ENCODE data around the gene ANKRD44.

ANKRD44 gene

DNA sequence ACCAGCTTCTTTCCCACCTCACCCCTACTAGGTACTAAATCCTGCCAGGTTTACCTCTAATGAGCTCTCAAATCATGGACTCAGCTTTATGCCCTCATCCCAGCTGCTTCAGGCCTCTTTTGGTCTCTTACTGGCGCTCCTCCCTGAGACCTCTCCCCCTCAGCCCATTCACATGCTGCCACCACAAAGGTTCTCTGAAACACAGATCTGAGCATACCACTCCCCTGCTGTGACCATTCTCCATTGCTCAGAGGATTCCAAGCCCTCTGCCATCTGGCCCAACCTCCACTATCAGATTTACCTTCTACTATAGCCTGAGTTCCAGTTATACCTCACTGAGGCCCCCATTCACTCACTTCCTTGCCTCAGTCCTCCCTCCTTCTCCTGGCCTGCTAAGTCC, 174.8 kb downstream of the ANKRD44 start:
- H3K27me3 ChIP-seq (ENCODE audit: insufficient read depth, low read length): no peaks in the 10 kb centered on the region
- no peak overlapping the region for H2AFZ ChIP-seq (ENCODE audit: insufficient read depth, low read length, poor library complexity)

DNA sequence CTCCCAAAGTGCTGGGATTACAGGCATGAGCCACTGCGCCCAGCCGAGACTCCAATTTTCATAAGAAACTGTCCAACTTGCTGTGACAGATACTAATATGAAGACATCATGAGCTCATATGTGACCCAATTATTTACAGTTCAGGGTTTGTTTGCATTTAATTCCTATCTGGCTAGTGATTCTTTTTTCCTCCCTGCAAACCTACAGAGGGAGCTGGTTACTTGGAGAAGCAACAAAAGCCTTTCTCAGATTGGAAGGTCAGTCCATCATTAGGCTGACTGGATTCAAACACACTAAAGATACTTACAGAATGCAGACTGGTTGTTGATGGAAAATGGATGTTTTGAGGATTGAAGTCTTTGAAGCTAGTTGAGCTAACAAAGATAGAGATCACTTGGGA, 176.4 kb downstream of the ANKRD44 start:
- H3K27me3 ChIP-seq (ENCODE audit: insufficient read depth, low read length): no peaks in the 10 kb centered on the region
- no peak for DNase-seq
- no peaks in the 10 kb centered on the region for H3K79me1 ChIP-seq (ENCODE audit: low read length)
- H4K91ac ChIP-seq (ENCODE audit: low read depth, low read length): no peak overlapping the region
- no peak overlapping the region for H2BK5ac ChIP-seq (ENCODE audit: low read depth, low read length, poor library complexity)
- no peak overlapping the region for H3K23ac ChIP-seq (ENCODE audit: low read length)
- no peak overlapping the region for H3K4me3 ChIP-seq (ENCODE audit: low read depth, low read length)
- H4K8ac ChIP-seq (ENCODE audit: low read depth, low read length): no peak overlapping the region
- WGBS (ENCODE audit: extremely low coverage, insufficient coverage, insufficient read length): no CpG with 5 or more reads among the region's 2 CpGs
- H2BK12ac ChIP-seq (ENCODE audit: low read length): no peak overlapping the region
- H2AK5ac ChIP-seq (ENCODE audit: low read length): no peak overlapping the region
- no peak overlapping the region for H4K12ac ChIP-seq (ENCODE audit: low read depth, low read length)
- H3K79me2 ChIP-seq (ENCODE audit: control insufficient read depth, insufficient read depth, low read length, poor library complexity): no peaks in the 10 kb centered on the region
- H3K4me1 ChIP-seq (ENCODE audit: control insufficient read depth in 1 of 2, insufficient read depth in 2 of 2, low read length in 2 of 2): peaks cover 2% of the 10 kb centered on the region in 2 experiments
- H3K27ac ChIP-seq (ENCODE audit: low read depth, low read length): no peak overlapping the region
- H2AFZ ChIP-seq (ENCODE audit: insufficient read depth, low read length, poor library complexity): no peak overlapping the region
- H2BK120ac ChIP-seq (ENCODE audit: insufficient read depth, low read length, poor library complexity): no peak overlapping the region
- no peak overlapping the region for H3K18ac ChIP-seq (ENCODE audit: low read length)
- no peak overlapping the region for H3K4me2 ChIP-seq (ENCODE audit: low read length)
- no peaks in the 10 kb centered on the region for H3K36me3 ChIP-seq (ENCODE audit: control insufficient read depth in 1 of 2, insufficient read depth in 2 of 2, low read length in 2 of 2)
- H3K14ac ChIP-seq (ENCODE audit: low read length): no peak overlapping the region
- no peaks in the 10 kb centered on the region for H3K9me3 ChIP-seq (ENCODE audit: insufficient read depth, low read depth, low read length)
- no peak overlapping the region for H3K4ac ChIP-seq (ENCODE audit: low read depth, low read length)
- H3K9ac ChIP-seq (ENCODE audit: low read length): no peak overlapping the region

More for the DNA sequence above, 174.8 kb downstream of the ANKRD44 start:
- Histone ChIP-seq H3K23ac (ENCODE audit: low read length) (peak overlapping the region; percentile 51), H3K4me3 (ENCODE audit: low read depth, low read length) (no peak overlapping the region), H2BK5ac (ENCODE audit: low read depth, low read length, poor library complexity) (no peak overlapping the region), H2BK12ac (ENCODE audit: low read length) (no peak overlapping the region), H2BK120ac (ENCODE audit: insufficient read depth, low read length, poor library complexity) (no peak overlapping the region), H2AK5ac (ENCODE audit: low read length) (no peak overlapping the region), H3K4me1 (ENCODE audit: control insufficient read depth in 1 of 2, insufficient read depth in 2 of 2, low read length in 2 of 2) (peaks cover 2% of the 10 kb centered on the region in 2 experiments), H3K79me1 (ENCODE audit: low read length) (no peaks in the 10 kb centered on the region), H3K4me2 (ENCODE audit: low read length) (no peak overlapping the region), H4K8ac (ENCODE audit: low read depth, low read length) (no peak overlapping the region), H3K9me3 (ENCODE audit: insufficient read depth, low read depth, low read length) (no peaks in the 10 kb centered on the region), H3K14ac (ENCODE audit: low read length) (no peak overlapping the region), H3K27ac (ENCODE audit: low read depth, low read length) (no peak overlapping the region), H3K36me3 (ENCODE audit: control insufficient read depth in 1 of 2, insufficient read depth in 2 of 2, low read length in 2 of 2) (no peaks in the 10 kb centered on the region), H4K12ac (ENCODE audit: low read depth, low read length) (no peak overlapping the region), H4K91ac (ENCODE audit: low read depth, low read length) (no peak overlapping the region), H3K9ac (ENCODE audit: low read length) (no peak overlapping the region), H3K79me2 (ENCODE audit: control insufficient read depth, insufficient read depth, low read length, poor library complexity) (no peaks in the 10 kb centered on the region), H3K4ac (ENCODE audit: low read depth, low read length) (no peak overlapping the region), H3K18ac (ENCODE audit: low read length) (no peak overlapping the region)
- DNase-seq: no peak
- WGBS (ENCODE audit: extremely low coverage, insufficient coverage, insufficient read length): no CpG with 5 or more reads among the region's 1 CpG

DNA sequence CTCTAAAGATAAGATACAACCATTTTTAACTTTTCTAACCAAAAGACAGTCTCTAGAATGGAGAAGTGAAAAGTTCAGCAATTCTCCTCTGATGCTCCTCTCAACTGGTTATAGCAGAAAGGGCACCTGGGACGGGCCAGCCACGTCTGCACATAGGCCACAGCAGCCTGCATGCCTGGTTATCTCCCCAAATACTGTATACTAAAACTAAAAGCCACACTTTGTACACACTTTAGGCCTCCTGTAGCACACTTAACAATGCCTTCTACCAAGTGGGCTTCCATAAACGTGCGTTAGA, 179.1 kb downstream of the ANKRD44 start:
- no CpG with 5 or more reads among the region's 4 CpGs for WGBS (ENCODE audit: extremely low coverage, insufficient coverage, insufficient read length)
- H4K12ac ChIP-seq (ENCODE audit: low read depth, low read length): no peak overlapping the region
- H3K79me1 ChIP-seq (ENCODE audit: low read length): no peaks in the 10 kb centered on the region

DNA sequence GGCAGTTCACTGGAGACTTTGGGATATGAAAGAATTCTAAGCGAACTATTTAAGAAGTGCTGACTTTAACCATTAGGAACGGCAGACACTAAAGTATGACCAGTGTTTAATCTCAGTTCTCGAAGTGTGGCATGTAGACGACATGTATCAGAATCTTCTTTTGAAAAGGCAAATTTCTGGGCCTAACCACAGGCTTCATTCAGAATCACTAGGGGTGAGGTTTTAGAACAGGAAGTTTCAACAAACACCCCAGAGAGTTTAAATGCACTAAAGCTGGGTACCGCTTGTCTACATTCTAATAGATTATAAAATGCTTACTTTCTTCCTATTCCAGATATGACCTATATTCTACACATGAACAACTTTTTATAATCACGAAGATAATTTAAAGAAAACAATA, 180.3 kb downstream of the ANKRD44 start:
- no peaks in the 10 kb centered on the region for H3K36me3 ChIP-seq (ENCODE audit: control insufficient read depth in 1 of 2, insufficient read depth in 2 of 2, low read length in 2 of 2)
- no peak overlapping the region for H3K9ac ChIP-seq (ENCODE audit: low read length)
- no peaks in the 10 kb centered on the region for H3K9me3 ChIP-seq (ENCODE audit: insufficient read depth, low read depth, low read length)
- H3K4me1 ChIP-seq (ENCODE audit: control insufficient read depth in 1 of 2, insufficient read depth in 2 of 2, low read length in 2 of 2): no peaks in the 10 kb centered on the region
- no peak overlapping the region for H2AK5ac ChIP-seq (ENCODE audit: low read length)
- no peak overlapping the region for H4K91ac ChIP-seq (ENCODE audit: low read depth, low read length)
- H4K8ac ChIP-seq (ENCODE audit: low read depth, low read length): no peak overlapping the region
- no peak overlapping the region for H2BK5ac ChIP-seq (ENCODE audit: low read depth, low read length, poor library complexity)
- no peak overlapping the region for H3K4me2 ChIP-seq (ENCODE audit: low read length)
- WGBS (ENCODE audit: extremely low coverage, insufficient coverage, insufficient read length): no CpG with 5 or more reads among the region's 6 CpGs
- H3K4ac ChIP-seq (ENCODE audit: low read depth, low read length): no peak overlapping the region
- no peaks in the 10 kb centered on the region for H3K79me2 ChIP-seq (ENCODE audit: control insufficient read depth, insufficient read depth, low read length, poor library complexity)
- H2BK120ac ChIP-seq (ENCODE audit: insufficient read depth, low read length, poor library complexity): no peak overlapping the region
- no peak overlapping the region for H3K27ac ChIP-seq (ENCODE audit: low read depth, low read length)
- no peak overlapping the region for H2AFZ ChIP-seq (ENCODE audit: insufficient read depth, low read length, poor library complexity)
- no peak overlapping the region for H3K14ac ChIP-seq (ENCODE audit: low read length)
- H3K4me3 ChIP-seq (ENCODE audit: low read depth, low read length): no peak overlapping the region
- no peaks in the 10 kb centered on the region for H3K27me3 ChIP-seq (ENCODE audit: insufficient read depth, low read length)
- H4K12ac ChIP-seq (ENCODE audit: low read depth, low read length): no peak overlapping the region
- no peak for DNase-seq
- H3K79me1 ChIP-seq (ENCODE audit: low read length): no peaks in the 10 kb centered on the region
- H2BK12ac ChIP-seq (ENCODE audit: low read length): no peak overlapping the region
- H3K23ac ChIP-seq (ENCODE audit: low read length): no peak overlapping the region
- H3K18ac ChIP-seq (ENCODE audit: low read length): no peak overlapping the region

More for the DNA sequence above, 179.1 kb downstream of the ANKRD44 start:
- H3K4ac ChIP-seq (ENCODE audit: low read depth, low read length): no peak overlapping the region
- no peak overlapping the region for H2BK5ac ChIP-seq (ENCODE audit: low read depth, low read length, poor library complexity)
- no peak overlapping the region for H3K4me3 ChIP-seq (ENCODE audit: low read depth, low read length)
- H3K27me3 ChIP-seq (ENCODE audit: insufficient read depth, low read length): no peaks in the 10 kb centered on the region
- no peak overlapping the region for H4K91ac ChIP-seq (ENCODE audit: low read depth, low read length)
- no peak for DNase-seq
- H3K79me2 ChIP-seq (ENCODE audit: control insufficient read depth, insufficient read depth, low read length, poor library complexity): no peaks in the 10 kb centered on the region
- H2BK12ac ChIP-seq (ENCODE audit: low read length): no peak overlapping the region
- no peak overlapping the region for H3K27ac ChIP-seq (ENCODE audit: low read depth, low read length)
- no peaks in the 10 kb centered on the region for H3K9me3 ChIP-seq (ENCODE audit: insufficient read depth, low read depth, low read length)
- no peak overlapping the region for H3K4me2 ChIP-seq (ENCODE audit: low read length)
- no peak overlapping the region for H2AK5ac ChIP-seq (ENCODE audit: low read length)
- H3K14ac ChIP-seq (ENCODE audit: low read length): no peak overlapping the region
- no peak overlapping the region for H2BK120ac ChIP-seq (ENCODE audit: insufficient read depth, low read length, poor library complexity)
- no peaks in the 10 kb centered on the region for H3K36me3 ChIP-seq (ENCODE audit: control insufficient read depth in 1 of 2, insufficient read depth in 2 of 2, low read length in 2 of 2)
- H3K18ac ChIP-seq (ENCODE audit: low read length): no peak overlapping the region
- no peak overlapping the region for H4K8ac ChIP-seq (ENCODE audit: low read depth, low read length)
- H3K23ac ChIP-seq (ENCODE audit: low read length): no peak overlapping the region
- no peaks in the 10 kb centered on the region for H3K4me1 ChIP-seq (ENCODE audit: control insufficient read depth in 1 of 2, insufficient read depth in 2 of 2, low read length in 2 of 2)
- H3K9ac ChIP-seq (ENCODE audit: low read length): no peak overlapping the region
- no peak overlapping the region for H2AFZ ChIP-seq (ENCODE audit: insufficient read depth, low read length, poor library complexity)

Measured in trophoblast cell (in vitro differentiated cells and primary cell).